Measurements from ENCODE around the gene FOLR2. TPM values are rescaled to one million over a fixed set of nuclear protein-coding genes. Genes with fewer than 3 reads are reported as not detected.
"Not testable (repeated sequence)": the region's sequence is repeated elsewhere in the genome, so short reads cannot be mapped to it uniquely, and the experiment has no call there.

Gene FOLR2
- total RNA-seq, result 23.5 TPM
- polyA plus RNA-seq (ENCODE audit: insufficient read depth in 1 of 8, insufficient read length in 8 of 8, low replicate concordance in 1 of 8), result 10 to 100 TPM; 18.2 to 31.4 (median 27.0) TPM
- long read RNA-seq, donor 1, partial matches to known transcripts, result 0 of 5 reads
- long read RNA-seq, donor 1, other reads (novel, unspliced or antisense), result 0 of 5 reads
- long read RNA-seq, donor 2, partial matches to known transcripts, result 0 of 3 reads
- long read RNA-seq, donor 2, other reads (novel, unspliced or antisense), result 0 of 3 reads
- long read RNA-seq, donor 3, transcript FOLR2-201 (5 exons, 1,138 nt), result major isoform, 9 of 12 reads
- long read RNA-seq, donor 3, partial matches to known transcripts, result 0 of 12 reads
- long read RNA-seq, donor 3, other reads (novel, unspliced or antisense), result 0 of 12 reads
- long read RNA-seq, donor 4, transcript FOLR2-201 (5 exons, 1,138 nt), result major isoform, 12 of 17 reads
- long read RNA-seq, donor 4, partial matches to known transcripts, result 0 of 17 reads
- long read RNA-seq, donor 4, other reads (novel, unspliced or antisense), result 0 of 17 reads
- long read RNA-seq, donor 5, transcript FOLR2-201 (5 exons, 1,138 nt), result major isoform, 26 of 31 reads
- long read RNA-seq, donor 5, partial matches to known transcripts, result 0 of 31 reads
- long read RNA-seq, donor 5, other reads (novel, unspliced or antisense), result 0 of 31 reads
- long read RNA-seq, donor 6, transcript FOLR2-201 (5 exons, 1,138 nt), result major isoform, 17 of 17 reads
- long read RNA-seq, donor 6, partial matches to known transcripts, result 0 of 17 reads
- long read RNA-seq, donor 6, other reads (novel, unspliced or antisense), result 0 of 17 reads
- long read RNA-seq, donor 7, transcript FOLR2-201 (5 exons, 1,138 nt), result major isoform, 16 of 18 reads
- long read RNA-seq, donor 7, partial matches to known transcripts, result 0 of 18 reads
- long read RNA-seq, donor 7, other reads (novel, unspliced or antisense), result 0 of 18 reads
- long read RNA-seq, donor 8, transcript FOLR2-201 (5 exons, 1,138 nt), result major isoform, 16 of 18 reads
- long read RNA-seq, donor 8, partial matches to known transcripts, result 0 of 18 reads
- long read RNA-seq, donor 8, other reads (novel, unspliced or antisense), result 0 of 18 reads
- long read RNA-seq, donor 9, transcript FOLR2-201 (5 exons, 1,138 nt), result major isoform, 11 of 14 reads
- long read RNA-seq, donor 9, partial matches to known transcripts, result 0 of 14 reads
- long read RNA-seq, donor 9, other reads (novel, unspliced or antisense), result 0 of 14 reads
- long read RNA-seq, donor 10, transcript FOLR2-201 (5 exons, 1,138 nt), result major isoform, 13 of 15 reads
- long read RNA-seq, donor 10, partial matches to known transcripts, result 0 of 15 reads
- long read RNA-seq, donor 10, other reads (novel, unspliced or antisense), result 0 of 15 reads
- long read RNA-seq, donor 11, transcript FOLR2-201 (5 exons, 1,138 nt), result major isoform, 13 of 17 reads
- long read RNA-seq, donor 11, partial matches to known transcripts, result 0 of 17 reads
- long read RNA-seq, donor 11, other reads (novel, unspliced or antisense), result 0 of 17 reads

- Histone ChIP-seq H3K36me3 (ENCODE audit: control insufficient read depth, insufficient read depth, low read length) (no peaks in the 10 kb centered on the region), H3K27me3 (ENCODE audit: control insufficient read depth, insufficient read depth, low read length) (peaks cover 11% of the 10 kb centered on the region), H3K9me3 (replicated peaks; ENCODE audit: control insufficient read depth, low read depth, low read length) (no peaks in the 10 kb centered on the region), H3K4me3 (ENCODE audit: low read length) (peak within 1 kb of the TSS; percentile 15), H3K27ac (ENCODE audit: low read length) (no peak within 1 kb of the TSS), H3K4me1 (ENCODE audit: control insufficient read depth, insufficient read depth, low read length) (peaks cover 4% of the 10 kb centered on the region)
- WGBS (ENCODE audit: insufficient coverage), result 76% methylated on average over 5 of the region's 6 CpGs
- no peak for DNase-seq
Measured at GRCh38 chr11:72216638-72217037, at the start of gene FOLR2. Gene FOLR2 (plus strand): TSS chr11:72216794. CDS start chr11:72218585, 1,791 bp downstream.

GRCh38 chr11:72169046-72169555, 47.5 kb upstream of the FOLR2 start:
- H3K27me3 ChIP-seq (ENCODE audit: control insufficient read depth, insufficient read depth, low read length); H3K9me3 ChIP-seq (replicated peaks; ENCODE audit: control insufficient read depth, low read depth, low read length); DNase-seq; H3K4me1 ChIP-seq (ENCODE audit: control insufficient read depth, insufficient read depth, low read length); H3K36me3 ChIP-seq (ENCODE audit: control insufficient read depth, insufficient read depth, low read length); H3K4me3 ChIP-seq (ENCODE audit: low read length); H3K27ac ChIP-seq (ENCODE audit: low read length): not testable (repeated sequence)
- 92% methylated on average over 2 of the region's 5 CpGs for WGBS (ENCODE audit: insufficient coverage)

DNA sequence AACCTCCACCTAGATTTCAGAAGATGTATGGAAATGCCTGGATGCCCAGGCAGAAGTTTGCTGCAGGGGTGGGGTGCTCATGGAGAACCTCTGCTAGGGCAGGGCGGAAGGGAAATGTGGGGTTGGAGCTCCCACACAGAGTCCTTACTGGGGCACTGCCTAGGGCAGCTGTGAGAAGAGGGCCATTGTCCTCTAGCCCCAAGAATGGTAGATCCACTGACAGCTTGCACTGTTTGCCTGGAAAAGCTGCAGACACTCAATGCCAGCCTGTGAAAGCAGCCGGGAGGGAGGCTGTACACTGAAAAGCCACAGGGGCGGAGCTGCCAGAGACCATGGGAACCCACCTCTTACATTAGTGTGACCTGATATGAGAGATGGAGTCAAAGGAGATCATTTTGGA, 46.8 kb upstream of the FOLR2 start:
- H3K27me3 ChIP-seq (ENCODE audit: control insufficient read depth, insufficient read depth, low read length); H3K27ac ChIP-seq (ENCODE audit: low read length); H3K4me3 ChIP-seq (ENCODE audit: low read length); H3K36me3 ChIP-seq (ENCODE audit: control insufficient read depth, insufficient read depth, low read length); DNase-seq; H3K4me1 ChIP-seq (ENCODE audit: control insufficient read depth, insufficient read depth, low read length); H3K9me3 ChIP-seq (replicated peaks; ENCODE audit: control insufficient read depth, low read depth, low read length): not testable (repeated sequence)
- WGBS (ENCODE audit: insufficient coverage), result 67% methylated on average over 2 of the region's 3 CpGs

GRCh38 chr11:72172043-72172442, 44.6 kb upstream of the FOLR2 start:
- not testable (repeated sequence) for H3K4me1 ChIP-seq (ENCODE audit: control insufficient read depth, insufficient read depth, low read length); H3K27me3 ChIP-seq (ENCODE audit: control insufficient read depth, insufficient read depth, low read length); H3K27ac ChIP-seq (ENCODE audit: low read length); H3K4me3 ChIP-seq (ENCODE audit: low read length); H3K36me3 ChIP-seq (ENCODE audit: control insufficient read depth, insufficient read depth, low read length); DNase-seq; H3K9me3 ChIP-seq (replicated peaks; ENCODE audit: control insufficient read depth, low read depth, low read length)
- 100% methylated on average over 1 of the region's 4 CpGs for WGBS (ENCODE audit: insufficient coverage)

GRCh38 chr11:72173291-72173690, 43.3 kb upstream of the FOLR2 start:
- Histone ChIP-seq H3K9me3 (replicated peaks; ENCODE audit: control insufficient read depth, low read depth, low read length) (no peaks in the 10 kb centered on the region), H3K4me1 (ENCODE audit: control insufficient read depth, insufficient read depth, low read length) (no peaks in the 10 kb centered on the region), H3K27me3 (ENCODE audit: control insufficient read depth, insufficient read depth, low read length) (no peaks in the 10 kb centered on the region), H3K27ac (ENCODE audit: low read length) (no peak overlapping the region), H3K36me3 (ENCODE audit: control insufficient read depth, insufficient read depth, low read length) (no peaks in the 10 kb centered on the region), H3K4me3 (ENCODE audit: low read length) (no peak overlapping the region)
- WGBS (ENCODE audit: insufficient coverage), result 40% methylated on average over 1 of the region's 3 CpGs
- DNase-seq, result no peak

DNA sequence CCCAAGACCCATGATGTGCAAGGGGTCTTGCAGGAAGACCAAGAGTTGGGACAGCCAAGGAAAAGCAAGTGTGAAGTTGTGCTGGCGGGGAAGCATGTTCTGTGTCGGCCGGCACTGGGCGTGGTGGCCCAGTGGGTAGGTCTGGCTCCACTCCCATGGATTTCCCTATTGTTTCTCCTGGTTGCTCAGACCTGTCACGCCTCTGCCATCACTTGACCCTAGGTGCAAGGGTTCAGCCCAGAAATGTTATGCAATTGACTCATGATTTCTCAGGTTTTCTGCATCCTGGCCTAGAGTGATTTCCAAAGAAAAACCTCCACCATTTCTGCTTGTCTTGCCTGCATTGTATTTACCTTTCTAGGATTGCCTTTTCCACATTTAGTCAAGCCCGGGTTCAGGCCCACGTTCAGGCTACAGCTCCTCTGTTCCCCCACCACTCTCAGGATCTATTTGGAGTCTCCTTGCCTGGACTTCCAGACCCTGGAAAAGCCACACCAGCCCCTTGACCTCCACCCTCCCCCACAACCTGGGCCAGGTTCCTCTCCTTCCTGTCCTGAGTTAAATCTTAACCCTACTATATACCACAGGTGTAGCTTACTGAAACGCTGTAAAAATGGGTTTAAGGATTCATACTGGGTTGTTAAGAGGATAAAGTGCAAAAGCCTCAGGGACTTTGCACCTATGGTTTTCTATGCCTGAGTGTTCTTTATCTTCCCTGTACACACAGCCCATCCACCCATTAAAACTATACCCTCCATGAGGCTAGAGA, 42.1 kb upstream of the FOLR2 start:
- Histone ChIP-seq H3K36me3 (ENCODE audit: control insufficient read depth, insufficient read depth, low read length) (no peaks in the 10 kb centered on the region), H3K4me3 (ENCODE audit: low read length) (no peak overlapping the region), H3K27ac (ENCODE audit: low read length) (no peak overlapping the region), H3K9me3 (replicated peaks; ENCODE audit: control insufficient read depth, low read depth, low read length) (no peaks in the 10 kb centered on the region), H3K4me1 (ENCODE audit: control insufficient read depth, insufficient read depth, low read length) (no peaks in the 10 kb centered on the region), H3K27me3 (ENCODE audit: control insufficient read depth, insufficient read depth, low read length) (no peaks in the 10 kb centered on the region)
- WGBS (ENCODE audit: insufficient coverage), result 83% methylated on average over 7 of the region's 8 CpGs
- DNase-seq, result no peak

DNA sequence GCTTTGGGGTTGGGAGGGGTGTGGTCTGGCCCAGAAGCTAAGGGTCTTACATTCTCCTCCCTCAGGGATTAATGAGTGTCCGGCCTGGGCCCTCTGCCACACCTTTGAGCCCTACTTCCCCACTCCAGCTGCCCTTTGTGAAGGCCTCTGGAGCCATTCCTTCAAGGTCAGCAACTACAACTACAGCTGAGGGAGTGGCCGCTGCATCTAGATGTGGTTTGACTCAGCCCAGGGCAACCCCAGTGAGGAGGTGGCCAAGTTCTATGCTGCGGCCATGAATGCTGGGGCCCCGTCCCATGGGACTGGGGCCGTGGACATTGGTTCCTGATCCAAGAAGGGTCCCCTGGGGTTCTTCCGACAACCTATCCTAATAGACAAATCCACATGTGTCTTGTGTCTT, 38.9 kb upstream of the FOLR2 start:
- Histone ChIP-seq H3K4me1 (ENCODE audit: control insufficient read depth, insufficient read depth, low read length) (no peaks in the 10 kb centered on the region), H3K36me3 (ENCODE audit: control insufficient read depth, insufficient read depth, low read length) (no peaks in the 10 kb centered on the region), H3K9me3 (replicated peaks; ENCODE audit: control insufficient read depth, low read depth, low read length) (no peaks in the 10 kb centered on the region), H3K27ac (ENCODE audit: low read length) (no peak overlapping the region), H3K27me3 (ENCODE audit: control insufficient read depth, insufficient read depth, low read length) (peaks cover 3% of the 10 kb centered on the region), H3K4me3 (ENCODE audit: low read length) (no peak overlapping the region)
- DNase-seq, result no peak
- WGBS (ENCODE audit: insufficient coverage), result 88% methylated on average over 2 of the region's 6 CpGs

DNA sequence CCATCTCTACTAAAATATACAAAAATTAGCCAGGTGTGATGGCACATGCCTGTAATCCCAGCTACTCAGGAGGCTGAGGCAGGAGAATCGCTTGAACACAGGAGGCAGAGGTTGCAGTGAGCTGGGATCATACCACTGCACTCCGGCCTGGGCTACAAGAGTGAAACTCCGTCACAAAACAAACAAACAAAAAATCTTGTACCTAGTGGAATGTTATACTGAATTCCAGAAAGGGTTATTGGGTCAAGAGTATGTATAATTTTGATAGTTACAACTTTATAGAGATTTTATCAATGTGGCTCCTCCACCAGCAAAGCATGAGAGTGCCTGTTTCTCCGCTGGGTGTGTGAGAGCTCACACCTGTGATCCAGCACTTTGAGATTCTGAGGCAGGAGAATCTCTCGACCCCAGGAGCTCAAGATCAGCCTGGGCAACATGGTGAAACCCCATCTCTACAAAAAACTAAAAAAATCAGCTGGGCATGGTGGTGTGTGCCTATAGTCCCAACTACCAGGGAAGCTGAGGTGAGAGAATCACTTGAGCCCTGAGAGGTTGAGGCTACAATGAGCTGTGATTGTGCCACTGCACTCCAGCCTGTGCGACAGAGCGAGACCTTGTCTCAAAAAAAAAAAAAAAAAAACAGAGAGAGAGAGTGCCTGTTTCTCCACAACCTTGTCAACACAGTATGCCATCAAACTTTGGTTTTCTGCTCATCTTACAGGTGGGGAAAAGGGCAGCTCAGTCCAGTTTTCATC, 37.4 kb upstream of the FOLR2 start:
- no peak overlapping the region for H3K4me3 ChIP-seq (ENCODE audit: low read length)
- H3K9me3 ChIP-seq (replicated peaks; ENCODE audit: control insufficient read depth, low read depth, low read length), result no peaks in the 10 kb centered on the region
- WGBS (ENCODE audit: insufficient coverage), result no CpG with 5 or more reads among the region's 7 CpGs
- no peak overlapping the region for H3K27ac ChIP-seq (ENCODE audit: low read length)
- no peak for DNase-seq
- peaks cover 3% of the 10 kb centered on the region for H3K27me3 ChIP-seq (ENCODE audit: control insufficient read depth, insufficient read depth, low read length)
- H3K36me3 ChIP-seq (ENCODE audit: control insufficient read depth, insufficient read depth, low read length), result no peaks in the 10 kb centered on the region
- H3K4me1 ChIP-seq (ENCODE audit: control insufficient read depth, insufficient read depth, low read length), result no peaks in the 10 kb centered on the region

Data from muscle of leg (tissue), 16 donors.